ENCODE data around the gene COL4A2. TPM values are rescaled to one million over a fixed set of nuclear protein-coding genes. Genes with fewer than 3 reads are reported as not detected.
A peak's percentile ranks its signal among the peaks of the same experiment; 100 is the strongest.

The COL4A2 gene
- total and polyA plus RNA-seq, 4 donors: 130 to 334 (median 170) TPM

- 63% methylated on average over 4 of the region's 5 CpGs for WGBS (ENCODE audit: insufficient coverage)
- H3K27ac ChIP-seq (ENCODE audit: low read depth, low read length): no peak overlapping the region
- no peaks in the 10 kb centered on the region for H3K36me3 ChIP-seq (ENCODE audit: control insufficient read depth, insufficient read depth, low read length)
- H3K9me3 ChIP-seq (ENCODE audit: control insufficient read depth, insufficient read depth, low read length): no peaks in the 10 kb centered on the region
- H3K27me3 ChIP-seq (ENCODE audit: control insufficient read depth, insufficient read depth, low read length): no peaks in the 10 kb centered on the region
- peaks cover 7% of the 10 kb centered on the region for H3K4me1 ChIP-seq (ENCODE audit: control insufficient read depth, insufficient read depth, low read length)
- no peak overlapping the region for H3K4me3 ChIP-seq (ENCODE audit: low read depth, low read length)
- no peak for DNase-seq (ENCODE audit: low read depth in 4 of 6, low spot score in 6 of 6)
These were observed 70.7 kb downstream of the COL4A2 start for GRCh38 chr13:110377826-110378201.

- no peaks in the 10 kb centered on the region for H3K36me3 ChIP-seq (ENCODE audit: control insufficient read depth, insufficient read depth, low read length)
- no peak overlapping the region for H3K27ac ChIP-seq (ENCODE audit: low read depth, low read length)
- no peaks in the 10 kb centered on the region for H3K9me3 ChIP-seq (ENCODE audit: control insufficient read depth, insufficient read depth, low read length)
- H3K4me1 ChIP-seq (ENCODE audit: control insufficient read depth, insufficient read depth, low read length): peaks cover 7% of the 10 kb centered on the region
- H3K27me3 ChIP-seq (ENCODE audit: control insufficient read depth, insufficient read depth, low read length): no peaks in the 10 kb centered on the region
- no peak overlapping the region for H3K4me3 ChIP-seq (ENCODE audit: low read depth, low read length)
- WGBS (ENCODE audit: insufficient coverage): 97% methylated on average over 8 of the region's 9 CpGs
- DNase-seq (ENCODE audit: low read depth in 4 of 6, low spot score in 6 of 6): no peak
These were observed 72.3 kb downstream of the COL4A2 start for GRCh38 chr13:110379358-110379757.

- Histone ChIP-seq H3K9me3 (ENCODE audit: control insufficient read depth, insufficient read depth, low read length) (no peaks in the 10 kb centered on the region), H3K27ac (ENCODE audit: low read depth, low read length) (no peak overlapping the region), H3K4me1 (ENCODE audit: control insufficient read depth, insufficient read depth, low read length) (peaks cover 7% of the 10 kb centered on the region), H3K4me3 (ENCODE audit: low read depth, low read length) (no peak overlapping the region), H3K27me3 (ENCODE audit: control insufficient read depth, insufficient read depth, low read length) (no peaks in the 10 kb centered on the region), H3K36me3 (ENCODE audit: control insufficient read depth, insufficient read depth, low read length) (no peaks in the 10 kb centered on the region)
- 22% methylated on average over 3 of the region's 4 CpGs for WGBS (ENCODE audit: insufficient coverage)
- DNase-seq (ENCODE audit: low read depth in 4 of 6, low spot score in 6 of 6): no peak
These were observed 72.8 kb downstream of the COL4A2 start for GRCh38 chr13:110379905-110380341.

GRCh38 chr13:110380359-110381028 is 73.4 kb downstream of the COL4A2 start:
- Histone ChIP-seq H3K9me3 (ENCODE audit: control insufficient read depth, insufficient read depth, low read length) (no peaks in the 10 kb centered on the region), H3K27me3 (ENCODE audit: control insufficient read depth, insufficient read depth, low read length) (no peaks in the 10 kb centered on the region), H3K36me3 (ENCODE audit: control insufficient read depth, insufficient read depth, low read length) (no peaks in the 10 kb centered on the region), H3K4me3 (ENCODE audit: low read depth, low read length) (no peak overlapping the region), H3K27ac (ENCODE audit: low read depth, low read length) (no peak overlapping the region), H3K4me1 (ENCODE audit: control insufficient read depth, insufficient read depth, low read length) (peaks cover 7% of the 10 kb centered on the region)
- DNase-seq (ENCODE audit: low read depth in 4 of 6, low spot score in 6 of 6): no peak
- whole genome bisulfite sequencing (ENCODE audit: insufficient coverage): 91% methylated on average over 12 of the region's 14 CpGs

GRCh38 chr13:110381029-110381360 is 73.9 kb downstream of the COL4A2 start:
- DNase-seq (ENCODE audit: low read depth in 4 of 6, low spot score in 6 of 6): no peak
- Histone ChIP-seq H3K4me3 (ENCODE audit: low read depth, low read length) (no peak overlapping the region), H3K4me1 (ENCODE audit: control insufficient read depth, insufficient read depth, low read length) (peaks cover 7% of the 10 kb centered on the region), H3K27ac (ENCODE audit: low read depth, low read length) (no peak overlapping the region), H3K27me3 (ENCODE audit: control insufficient read depth, insufficient read depth, low read length) (no peaks in the 10 kb centered on the region), H3K36me3 (ENCODE audit: control insufficient read depth, insufficient read depth, low read length) (no peaks in the 10 kb centered on the region), H3K9me3 (ENCODE audit: control insufficient read depth, insufficient read depth, low read length) (no peaks in the 10 kb centered on the region)
- WGBS (ENCODE audit: insufficient coverage): 91% methylated on average over 8 of the region's 12 CpGs

- Histone ChIP-seq H3K9me3 (ENCODE audit: control insufficient read depth, insufficient read depth, low read length) (no peaks in the 10 kb centered on the region), H3K36me3 (ENCODE audit: control insufficient read depth, insufficient read depth, low read length) (no peaks in the 10 kb centered on the region), H3K27ac (ENCODE audit: low read depth, low read length) (no peak overlapping the region), H3K4me1 (ENCODE audit: control insufficient read depth, insufficient read depth, low read length) (peaks cover 8% of the 10 kb centered on the region), H3K4me3 (ENCODE audit: low read depth, low read length) (no peak overlapping the region), H3K27me3 (ENCODE audit: control insufficient read depth, insufficient read depth, low read length) (no peaks in the 10 kb centered on the region)
- DNase-seq (ENCODE audit: low read depth in 4 of 6, low spot score in 6 of 6): no peak
- no CpG with 5 or more reads among the region's 3 CpGs for WGBS (ENCODE audit: insufficient coverage)
These were observed 75.1 kb downstream of the COL4A2 start for GRCh38 chr13:110382229-110382628.

- Histone ChIP-seq H3K9me3 (ENCODE audit: control insufficient read depth, insufficient read depth, low read length) (no peaks in the 10 kb centered on the region), H3K27ac (ENCODE audit: low read depth, low read length) (no peak overlapping the region), H3K4me1 (ENCODE audit: control insufficient read depth, insufficient read depth, low read length) (peaks cover 12% of the 10 kb centered on the region), H3K27me3 (ENCODE audit: control insufficient read depth, insufficient read depth, low read length) (no peaks in the 10 kb centered on the region), H3K4me3 (ENCODE audit: low read depth, low read length) (no peak overlapping the region), H3K36me3 (ENCODE audit: control insufficient read depth, insufficient read depth, low read length) (no peaks in the 10 kb centered on the region)
- WGBS (ENCODE audit: insufficient coverage): no CpG with 5 or more reads among the region's 4 CpGs
- no peak for DNase-seq (ENCODE audit: low read depth in 4 of 6, low spot score in 6 of 6)
These were observed 75.7 kb downstream of the COL4A2 start for GRCh38 chr13:110382830-110383229.

- Histone ChIP-seq H3K36me3 (ENCODE audit: control insufficient read depth, insufficient read depth, low read length) (no peaks in the 10 kb centered on the region), H3K4me3 (ENCODE audit: low read depth, low read length) (no peak overlapping the region), H3K9me3 (ENCODE audit: control insufficient read depth, insufficient read depth, low read length) (peaks cover 3% of the 10 kb centered on the region), H3K27ac (ENCODE audit: low read depth, low read length) (peak overlapping the region; percentile 64), H3K4me1 (ENCODE audit: control insufficient read depth, insufficient read depth, low read length) (peaks cover 15% of the 10 kb centered on the region), H3K27me3 (ENCODE audit: control insufficient read depth, insufficient read depth, low read length) (no peaks in the 10 kb centered on the region)
- 61% methylated on average over 22 of the region's 25 CpGs for WGBS (ENCODE audit: insufficient coverage)
- DNase-seq (ENCODE audit: low read depth in 4 of 6, low spot score in 6 of 6): no peak
These were observed 80.5 kb downstream of the COL4A2 start for GRCh38 chr13:110387451-110388107.

GRCh38 chr13:110388108-110388943 is 81.2 kb downstream of the COL4A2 start:
- Histone ChIP-seq H3K9me3 (ENCODE audit: control insufficient read depth, insufficient read depth, low read length) (peaks cover 3% of the 10 kb centered on the region), H3K4me1 (ENCODE audit: control insufficient read depth, insufficient read depth, low read length) (peaks cover 15% of the 10 kb centered on the region), H3K27ac (ENCODE audit: low read depth, low read length) (peak overlapping the region; percentile 64), H3K27me3 (ENCODE audit: control insufficient read depth, insufficient read depth, low read length) (no peaks in the 10 kb centered on the region), H3K4me3 (ENCODE audit: low read depth, low read length) (no peak overlapping the region), H3K36me3 (ENCODE audit: control insufficient read depth, insufficient read depth, low read length) (no peaks in the 10 kb centered on the region)
- no peak for DNase-seq (ENCODE audit: low read depth in 4 of 6, low spot score in 6 of 6)
- 68% methylated on average over 12 of the region's 19 CpGs for WGBS (ENCODE audit: insufficient coverage)

Measured in spinal cord (tissue), 10 donors.